WTC11 (cell line): ENCODE data around the gene INPP4A. TPM values are rescaled to one million over a fixed set of nuclear protein-coding genes. Genes with fewer than 3 reads are reported as not detected.

Experiments
- ATAC-seq: fragments of 200-7000 bp; cut with Tn5 transposase; 2 replicates; pipeline ENCODE4 v1.10.0; 2021; ENCODE audit warnings: mild to moderate bottlenecking, moderate library complexity
- CTCF ChIA-PET: fragments of 300-600 bp; sonication (Branson Sonifier 250); formaldehyde crosslinking; loops from one replicate; lab custom pipeline; 2021; ENCODE audit warnings: antibody characterized with exemption; lab: Charles Lee
- POLR2A ChIA-PET: fragments of 350-600 bp; sonication (Branson Sonifier 250); formaldehyde crosslinking; loops from one replicate; lab custom pipeline; 2021; ENCODE audit warnings: antibody characterized with exemption; lab: Charles Lee
- DNase-seq: peaks from one replicate; pipeline ENCODE4 v3.0.0; 2021; ENCODE audit warnings: low spot score
- H3K27ac Mint-ChIP-seq: 2 replicates; pipeline ENCODE4 v1.8.0; 2021; ENCODE audit warnings: mixed read lengths
- H3K27me3 Mint-ChIP-seq: 2 replicates; pipeline ENCODE4 v1.8.0; 2021; ENCODE audit warnings: low read depth, mild to moderate bottlenecking, moderate library complexity, mixed read lengths
- H3K36me3 Mint-ChIP-seq: 2 replicates; pipeline ENCODE4 v1.8.0; 2021; ENCODE audit warnings: mixed read lengths
- H3K4me1 Mint-ChIP-seq: 2 replicates; pipeline ENCODE4 v1.8.0; 2022; ENCODE audit warnings: mixed read lengths
- H3K4me3 Mint-ChIP-seq: 2 replicates; pipeline ENCODE4 v1.8.0; 2021; ENCODE audit warnings: mild to moderate bottlenecking, moderate library complexity, mixed read lengths
- H3K9me3 Mint-ChIP-seq: 2 replicates; pipeline ENCODE4 v1.8.0; 2021; ENCODE audit warnings: mixed read lengths
- ELF4 ChIP-seq: sonication (generic); formaldehyde crosslinking; IDR thresholded peaks from 2 replicates; pipeline ENCODE4 v1.8.1; 2022; ENCODE audit warnings: low read depth, mild to moderate bottlenecking, moderate library complexity, missing genetic modification reagents
- EMX1 ChIP-seq: fragments of 250-450 bp; sonication (Bioruptor Pico); IDR thresholded peaks from 2 replicates; pipeline ENCODE4 v1.8.0; 2021; ENCODE audit warnings: mild to moderate bottlenecking
- GTF2I ChIP-seq: fragments of 250-450 bp; sonication (Bioruptor Pico); conservative IDR thresholded peaks from 2 replicates; pipeline ENCODE4 v1.4.0; 2021; ENCODE audit warnings: mild to moderate bottlenecking
- JAZF1 ChIP-seq: fragments of 250-450 bp; sonication (Bioruptor Pico); IDR thresholded peaks from 2 replicates; pipeline ENCODE4 v1.9.0; 2021; ENCODE audit warnings: moderate library complexity, mild to moderate bottlenecking, inconsistent platforms
- MXD4 ChIP-seq: fragments of 250-450 bp; sonication (Bioruptor Pico); IDR thresholded peaks from 2 replicates; pipeline ENCODE4 v1.8.0; 2021; ENCODE audit warnings: mild to moderate bottlenecking, moderate library complexity, borderline replicate concordance
- NFATC4 ChIP-seq: fragments of 250-450 bp; sonication (Bioruptor Pico); IDR thresholded peaks from 2 replicates; pipeline ENCODE4 v1.9.0; 2021; ENCODE audit warnings: mild to moderate bottlenecking
- NR2C2 ChIP-seq: sonication (generic); formaldehyde crosslinking; IDR thresholded peaks from 2 replicates; pipeline ENCODE4 v1.8.0; 2022; ENCODE audit warnings: mild to moderate bottlenecking, missing genetic modification reagents
- PRRX2 ChIP-seq: fragments of 250-450 bp; sonication (Bioruptor Pico); IDR thresholded peaks from 2 replicates; pipeline ENCODE4 v1.8.0; 2021; ENCODE audit warnings: mild to moderate bottlenecking
- ZNF138 ChIP-seq: sonication (generic); formaldehyde crosslinking; conservative IDR thresholded peaks from 2 replicates; pipeline ENCODE4 v1.8.1; 2022; ENCODE audit warnings: mild to moderate bottlenecking, moderate library complexity, missing genetic modification reagents
- total RNA-seq: library from RNA; stranded (reverse); gene quantifications from 3 replicates; pipeline ENCODE4 v1.2.3, GENCODE V29; 2021
- TF ChIP-seq, protein P1 (sequence below): sonication (generic); formaldehyde crosslinking; IDR thresholded peaks from 2 replicates; pipeline ENCODE4 v1.8.1; 2022; ENCODE audit warnings: mild to moderate bottlenecking, missing genetic modification reagents, moderate library complexity, borderline replicate concordance
- TF ChIP-seq, protein P2 (sequence below): sonication (generic); formaldehyde crosslinking; IDR thresholded peaks from 2 replicates; pipeline ENCODE4 v1.8.1; 2022; ENCODE audit warnings: mild to moderate bottlenecking, moderate library complexity, missing genetic modification reagents
- TF ChIP-seq, protein P3 (sequence below): fragments of 250-450 bp; sonication (Bioruptor Pico); IDR thresholded peaks from 2 replicates; pipeline ENCODE4 v1.9.0; 2021; ENCODE audit warnings: mild to moderate bottlenecking, borderline replicate concordance
- TF ChIP-seq, protein P4 (sequence below): fragments of 250-450 bp; sonication (Bioruptor Pico); IDR thresholded peaks from 2 replicates; pipeline ENCODE4 v2.1.2; 2022; ENCODE audit warnings: mild to moderate bottlenecking, moderate library complexity
- TF ChIP-seq, protein P5 (sequence below): sonication (generic); formaldehyde crosslinking; IDR thresholded peaks from 2 replicates; pipeline ENCODE4 v1.8.1; 2023; ENCODE audit warnings: mild to moderate bottlenecking, moderate library complexity, missing genetic modification reagents
- TF ChIP-seq, protein P6 (sequence below): sonication (generic); formaldehyde crosslinking; IDR thresholded peaks from 2 replicates; pipeline ENCODE4 v1.8.1; 2022; ENCODE audit warnings: missing genetic modification reagents, borderline replicate concordance
- TF ChIP-seq, protein P7 (sequence below): fragments of 250-450 bp; sonication (Bioruptor Pico); IDR thresholded peaks from 2 replicates; pipeline ENCODE4 v1.9.0; 2021; ENCODE audit warnings: mild to moderate bottlenecking

Gene INPP4A
- total RNA-seq, 1 experiment from 2014 or later: 38.3 TPM

DNA sequence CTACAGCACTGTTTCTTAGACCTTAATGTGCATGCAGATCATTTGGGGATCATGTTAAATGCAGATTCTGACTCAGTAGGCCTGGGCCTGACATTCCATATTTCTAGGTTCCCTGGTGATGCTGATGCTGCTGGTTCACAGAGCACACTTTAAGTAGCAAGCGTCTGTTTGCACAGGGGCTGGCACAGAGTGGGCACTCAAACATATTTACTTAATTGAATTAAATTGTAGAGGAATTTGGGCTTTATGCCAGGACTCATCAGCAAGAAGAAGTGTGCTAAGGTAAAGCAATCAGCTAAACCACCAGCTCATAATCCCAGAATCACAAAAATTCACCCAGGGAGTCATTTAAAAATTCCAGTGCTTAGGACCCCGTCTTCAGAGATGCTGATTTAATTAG is 25.1 kb upstream of the INPP4A start:
- TF ChIP-seq PRRX2 (CRISPR knock-in tag) (no peak), ELF4 (CRISPR knock-in tag) (no peak), GTF2I (CRISPR knock-in tag) (no peak), ZNF138 (CRISPR knock-in tag) (no peak), JAZF1 (CRISPR knock-in tag) (no peak), EMX1 (CRISPR knock-in tag) (no peak)
- TF ChIP-seq, protein P1, sequence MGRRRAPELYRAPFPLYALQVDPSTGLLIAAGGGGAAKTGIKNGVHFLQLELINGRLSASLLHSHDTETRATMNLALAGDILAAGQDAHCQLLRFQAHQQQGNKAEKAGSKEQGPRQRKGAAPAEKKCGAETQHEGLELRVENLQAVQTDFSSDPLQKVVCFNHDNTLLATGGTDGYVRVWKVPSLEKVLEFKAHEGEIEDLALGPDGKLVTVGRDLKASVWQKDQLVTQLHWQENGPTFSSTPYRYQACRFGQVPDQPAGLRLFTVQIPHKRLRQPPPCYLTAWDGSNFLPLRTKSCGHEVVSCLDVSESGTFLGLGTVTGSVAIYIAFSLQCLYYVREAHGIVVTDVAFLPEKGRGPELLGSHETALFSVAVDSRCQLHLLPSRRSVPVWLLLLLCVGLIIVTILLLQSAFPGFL: no peak
- TF ChIP-seq, protein P2, sequence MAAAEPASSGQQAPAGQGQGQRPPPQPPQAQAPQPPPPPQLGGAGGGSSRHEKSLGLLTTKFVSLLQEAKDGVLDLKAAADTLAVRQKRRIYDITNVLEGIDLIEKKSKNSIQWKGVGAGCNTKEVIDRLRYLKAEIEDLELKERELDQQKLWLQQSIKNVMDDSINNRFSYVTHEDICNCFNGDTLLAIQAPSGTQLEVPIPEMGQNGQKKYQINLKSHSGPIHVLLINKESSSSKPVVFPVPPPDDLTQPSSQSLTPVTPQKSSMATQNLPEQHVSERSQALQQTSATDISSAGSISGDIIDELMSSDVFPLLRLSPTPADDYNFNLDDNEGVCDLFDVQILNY (CRISPR knock-in tag): no peak
- TF ChIP-seq, protein P3, sequence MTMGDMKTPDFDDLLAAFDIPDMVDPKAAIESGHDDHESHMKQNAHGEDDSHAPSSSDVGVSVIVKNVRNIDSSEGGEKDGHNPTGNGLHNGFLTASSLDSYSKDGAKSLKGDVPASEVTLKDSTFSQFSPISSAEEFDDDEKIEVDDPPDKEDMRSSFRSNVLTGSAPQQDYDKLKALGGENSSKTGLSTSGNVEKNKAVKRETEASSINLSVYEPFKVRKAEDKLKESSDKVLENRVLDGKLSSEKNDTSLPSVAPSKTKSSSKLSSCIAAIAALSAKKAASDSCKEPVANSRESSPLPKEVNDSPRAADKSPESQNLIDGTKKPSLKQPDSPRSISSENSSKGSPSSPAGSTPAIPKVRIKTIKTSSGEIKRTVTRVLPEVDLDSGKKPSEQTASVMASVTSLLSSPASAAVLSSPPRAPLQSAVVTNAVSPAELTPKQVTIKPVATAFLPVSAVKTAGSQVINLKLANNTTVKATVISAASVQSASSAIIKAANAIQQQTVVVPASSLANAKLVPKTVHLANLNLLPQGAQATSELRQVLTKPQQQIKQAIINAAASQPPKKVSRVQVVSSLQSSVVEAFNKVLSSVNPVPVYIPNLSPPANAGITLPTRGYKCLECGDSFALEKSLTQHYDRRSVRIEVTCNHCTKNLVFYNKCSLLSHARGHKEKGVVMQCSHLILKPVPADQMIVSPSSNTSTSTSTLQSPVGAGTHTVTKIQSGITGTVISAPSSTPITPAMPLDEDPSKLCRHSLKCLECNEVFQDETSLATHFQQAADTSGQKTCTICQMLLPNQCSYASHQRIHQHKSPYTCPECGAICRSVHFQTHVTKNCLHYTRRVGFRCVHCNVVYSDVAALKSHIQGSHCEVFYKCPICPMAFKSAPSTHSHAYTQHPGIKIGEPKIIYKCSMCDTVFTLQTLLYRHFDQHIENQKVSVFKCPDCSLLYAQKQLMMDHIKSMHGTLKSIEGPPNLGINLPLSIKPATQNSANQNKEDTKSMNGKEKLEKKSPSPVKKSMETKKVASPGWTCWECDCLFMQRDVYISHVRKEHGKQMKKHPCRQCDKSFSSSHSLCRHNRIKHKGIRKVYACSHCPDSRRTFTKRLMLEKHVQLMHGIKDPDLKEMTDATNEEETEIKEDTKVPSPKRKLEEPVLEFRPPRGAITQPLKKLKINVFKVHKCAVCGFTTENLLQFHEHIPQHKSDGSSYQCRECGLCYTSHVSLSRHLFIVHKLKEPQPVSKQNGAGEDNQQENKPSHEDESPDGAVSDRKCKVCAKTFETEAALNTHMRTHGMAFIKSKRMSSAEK (CRISPR knock-in tag): no peak
- TF ChIP-seq, protein P4, sequence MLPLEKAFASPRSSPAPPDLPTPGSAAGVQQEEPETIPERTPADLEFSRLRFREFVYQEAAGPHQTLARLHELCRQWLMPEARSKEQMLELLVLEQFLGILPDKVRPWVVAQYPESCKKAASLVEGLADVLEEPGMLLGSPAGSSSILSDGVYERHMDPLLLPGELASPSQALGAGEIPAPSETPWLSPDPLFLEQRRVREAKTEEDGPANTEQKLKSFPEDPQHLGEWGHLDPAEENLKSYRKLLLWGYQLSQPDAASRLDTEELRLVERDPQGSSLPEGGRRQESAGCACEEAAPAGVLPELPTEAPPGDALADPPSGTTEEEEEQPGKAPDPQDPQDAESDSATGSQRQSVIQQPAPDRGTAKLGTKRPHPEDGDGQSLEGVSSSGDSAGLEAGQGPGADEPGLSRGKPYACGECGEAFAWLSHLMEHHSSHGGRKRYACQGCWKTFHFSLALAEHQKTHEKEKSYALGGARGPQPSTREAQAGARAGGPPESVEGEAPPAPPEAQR (CRISPR knock-in tag): no peak
- TF ChIP-seq, protein P5, sequence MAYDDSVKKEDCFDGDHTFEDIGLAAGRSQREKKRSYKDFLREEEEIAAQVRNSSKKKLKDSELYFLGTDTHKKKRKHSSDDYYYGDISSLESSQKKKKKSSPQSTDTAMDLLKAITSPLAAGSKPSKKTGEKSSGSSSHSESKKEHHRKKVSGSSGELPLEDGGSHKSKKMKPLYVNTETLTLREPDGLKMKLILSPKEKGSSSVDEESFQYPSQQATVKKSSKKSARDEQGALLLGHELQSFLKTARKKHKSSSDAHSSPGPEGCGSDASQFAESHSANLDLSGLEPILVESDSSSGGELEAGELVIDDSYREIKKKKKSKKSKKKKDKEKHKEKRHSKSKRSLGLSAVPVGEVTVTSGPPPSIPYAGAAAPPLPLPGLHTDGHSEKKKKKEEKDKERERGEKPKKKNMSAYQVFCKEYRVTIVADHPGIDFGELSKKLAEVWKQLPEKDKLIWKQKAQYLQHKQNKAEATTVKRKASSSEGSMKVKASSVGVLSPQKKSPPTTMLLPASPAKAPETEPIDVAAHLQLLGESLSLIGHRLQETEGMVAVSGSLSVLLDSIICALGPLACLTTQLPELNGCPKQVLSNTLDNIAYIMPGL (CRISPR knock-in tag): no peak
- TF ChIP-seq, protein P6, sequence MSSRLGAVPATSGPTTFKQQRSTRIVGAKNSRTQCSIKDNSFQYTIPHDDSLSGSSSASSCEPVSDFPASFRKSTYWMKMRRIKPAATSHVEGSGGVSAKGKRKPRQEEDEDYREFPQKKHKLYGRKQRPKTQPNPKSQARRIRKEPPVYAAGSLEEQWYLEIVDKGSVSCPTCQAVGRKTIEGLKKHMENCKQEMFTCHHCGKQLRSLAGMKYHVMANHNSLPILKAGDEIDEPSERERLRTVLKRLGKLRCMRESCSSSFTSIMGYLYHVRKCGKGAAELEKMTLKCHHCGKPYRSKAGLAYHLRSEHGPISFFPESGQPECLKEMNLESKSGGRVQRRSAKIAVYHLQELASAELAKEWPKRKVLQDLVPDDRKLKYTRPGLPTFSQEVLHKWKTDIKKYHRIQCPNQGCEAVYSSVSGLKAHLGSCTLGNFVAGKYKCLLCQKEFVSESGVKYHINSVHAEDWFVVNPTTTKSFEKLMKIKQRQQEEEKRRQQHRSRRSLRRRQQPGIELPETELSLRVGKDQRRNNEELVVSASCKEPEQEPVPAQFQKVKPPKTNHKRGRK (CRISPR knock-in tag): no peak
- ChIA-PET CTCF (no interaction called here), POLR2A (no interaction called here)
- Mint-ChIP-seq H3K27ac (no peak overlapping the region), H3K9me3 (peaks cover 39% of the 10 kb centered on the region), H3K27me3 (peaks cover 2% of the 10 kb centered on the region; the same call in 1 of the 2 replicates), H3K4me1 (no peaks in the 10 kb centered on the region), H3K36me3 (peaks cover 28% of the 10 kb centered on the region), H3K4me3 (no peak overlapping the region)
- DNase-seq (no peak), ATAC-seq (no peak)

DNA sequence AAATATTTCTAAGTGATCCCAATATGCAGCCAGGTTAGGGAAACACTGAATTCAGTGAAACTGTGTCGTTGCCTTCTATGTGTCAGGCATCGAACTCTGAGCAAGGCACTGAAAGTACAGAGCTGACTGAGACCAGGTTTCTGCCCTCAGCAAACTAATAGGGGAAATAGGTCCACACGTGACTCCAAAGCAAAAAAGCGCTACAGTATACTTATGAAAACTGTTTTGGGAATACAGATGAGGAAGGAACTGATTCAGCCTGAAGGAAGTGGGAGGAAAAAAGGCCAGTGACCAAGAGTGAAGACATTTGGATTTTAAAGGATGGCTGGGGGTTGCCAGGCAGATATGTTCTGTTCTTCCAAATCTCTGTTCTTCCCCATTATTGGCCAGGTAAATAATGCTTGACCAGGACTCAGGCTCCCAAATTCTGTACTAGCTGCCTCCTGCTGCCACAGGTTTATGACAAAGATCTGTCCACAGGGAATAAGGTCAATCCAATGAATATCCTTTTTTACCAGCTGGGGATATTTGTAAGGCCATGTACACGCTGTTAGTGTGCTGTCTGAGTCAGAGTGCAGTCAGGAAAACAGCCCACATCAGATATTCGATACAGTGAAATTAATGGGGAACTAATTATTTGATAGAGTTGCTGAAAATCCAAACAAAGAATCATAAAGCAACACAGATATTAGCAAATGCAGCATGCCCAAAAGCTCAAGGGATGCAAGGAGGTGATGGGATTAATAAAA is 24.5 kb upstream of the INPP4A start:
- Mint-ChIP-seq H3K27ac (no peak overlapping the region), H3K36me3 (peaks cover 22% of the 10 kb centered on the region), H3K27me3 (peaks cover 2% of the 10 kb centered on the region; the same call in 1 of the 2 replicates), H3K4me3 (no peak overlapping the region), H3K9me3 (peaks cover 33% of the 10 kb centered on the region), H3K4me1 (no peaks in the 10 kb centered on the region)
- TF ChIP-seq NR2C2 (CRISPR knock-in tag) (no peak), NFATC4 (CRISPR knock-in tag) (no peak), MXD4 (CRISPR knock-in tag) (no peak)
- TF ChIP-seq, protein P7, sequence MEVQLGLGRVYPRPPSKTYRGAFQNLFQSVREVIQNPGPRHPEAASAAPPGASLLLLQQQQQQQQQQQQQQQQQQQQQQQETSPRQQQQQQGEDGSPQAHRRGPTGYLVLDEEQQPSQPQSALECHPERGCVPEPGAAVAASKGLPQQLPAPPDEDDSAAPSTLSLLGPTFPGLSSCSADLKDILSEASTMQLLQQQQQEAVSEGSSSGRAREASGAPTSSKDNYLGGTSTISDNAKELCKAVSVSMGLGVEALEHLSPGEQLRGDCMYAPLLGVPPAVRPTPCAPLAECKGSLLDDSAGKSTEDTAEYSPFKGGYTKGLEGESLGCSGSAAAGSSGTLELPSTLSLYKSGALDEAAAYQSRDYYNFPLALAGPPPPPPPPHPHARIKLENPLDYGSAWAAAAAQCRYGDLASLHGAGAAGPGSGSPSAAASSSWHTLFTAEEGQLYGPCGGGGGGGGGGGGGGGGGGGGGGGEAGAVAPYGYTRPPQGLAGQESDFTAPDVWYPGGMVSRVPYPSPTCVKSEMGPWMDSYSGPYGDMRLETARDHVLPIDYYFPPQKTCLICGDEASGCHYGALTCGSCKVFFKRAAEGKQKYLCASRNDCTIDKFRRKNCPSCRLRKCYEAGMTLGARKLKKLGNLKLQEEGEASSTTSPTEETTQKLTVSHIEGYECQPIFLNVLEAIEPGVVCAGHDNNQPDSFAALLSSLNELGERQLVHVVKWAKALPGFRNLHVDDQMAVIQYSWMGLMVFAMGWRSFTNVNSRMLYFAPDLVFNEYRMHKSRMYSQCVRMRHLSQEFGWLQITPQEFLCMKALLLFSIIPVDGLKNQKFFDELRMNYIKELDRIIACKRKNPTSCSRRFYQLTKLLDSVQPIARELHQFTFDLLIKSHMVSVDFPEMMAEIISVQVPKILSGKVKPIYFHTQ: no peak
- no peak for ATAC-seq
- ChIA-PET CTCF (no interaction called here), POLR2A (no interaction called here)
- no peak for DNase-seq
